ENCODE data around the gene HDAC4. TPM values are rescaled to one million over a fixed set of nuclear protein-coding genes. Genes with fewer than 3 reads are reported as not detected.

Gene HDAC4
- total RNA-seq, 1 donor from 2014 or later = 76.6 TPM

DNA sequence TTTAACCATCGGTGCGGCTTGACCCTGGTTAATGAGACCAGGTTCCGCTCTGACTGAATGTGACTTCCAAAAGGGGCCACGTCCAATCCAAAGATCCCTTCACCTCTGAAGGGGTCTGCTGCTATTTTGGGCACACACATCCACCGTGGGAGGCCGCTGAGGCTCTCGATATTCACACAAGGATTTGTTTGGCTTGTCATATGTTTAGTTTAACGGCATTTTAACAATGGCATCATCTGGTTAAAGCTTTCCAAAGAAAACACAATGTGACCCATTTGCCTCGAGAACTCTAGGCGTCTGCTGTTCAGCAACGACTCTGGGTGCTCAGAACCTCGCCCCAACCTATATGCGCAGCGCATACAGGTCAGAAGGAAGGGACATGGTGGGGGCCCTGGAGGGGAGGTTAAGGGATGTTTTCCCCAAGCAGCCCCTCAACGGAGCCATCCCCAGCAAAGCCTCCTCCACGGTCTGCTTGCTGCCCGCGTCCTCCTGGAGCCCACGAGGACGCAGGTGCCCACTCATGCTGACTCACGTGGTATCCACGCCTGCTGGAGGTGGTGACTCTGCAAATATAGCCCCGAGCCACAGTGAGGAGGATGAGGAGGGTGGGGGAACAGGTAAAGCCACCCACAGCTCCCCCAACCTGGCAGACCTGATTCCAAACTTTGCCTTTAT, 260.3 kb downstream of the HDAC4 start:
- Histone ChIP-seq H3K36me3 (peaks cover 0 to 58% of the 10 kb centered on the region in 2 donors), H3K9me3 (no peaks in the 10 kb centered on the region), H3K27me3 (no peaks in the 10 kb centered on the region), H3K4me1 (no peaks in the 10 kb centered on the region), H3K4me3 (no peak overlapping the region), H3K27ac (no peak overlapping the region)
- DNase-seq (ENCODE audit: extremely low spot score in 2 of 2) = no peak
- TF ChIP-seq POLR2A (IDR thresholded peaks at IDR 0.05) = no peak
- TF ChIP-seq POLR2AphosphoS5 (IDR thresholded peaks at IDR 0.05; ENCODE audit: insufficient read depth in 1 of 2, low read depth in 1 of 2) = no peak
- TF ChIP-seq, protein P1, sequence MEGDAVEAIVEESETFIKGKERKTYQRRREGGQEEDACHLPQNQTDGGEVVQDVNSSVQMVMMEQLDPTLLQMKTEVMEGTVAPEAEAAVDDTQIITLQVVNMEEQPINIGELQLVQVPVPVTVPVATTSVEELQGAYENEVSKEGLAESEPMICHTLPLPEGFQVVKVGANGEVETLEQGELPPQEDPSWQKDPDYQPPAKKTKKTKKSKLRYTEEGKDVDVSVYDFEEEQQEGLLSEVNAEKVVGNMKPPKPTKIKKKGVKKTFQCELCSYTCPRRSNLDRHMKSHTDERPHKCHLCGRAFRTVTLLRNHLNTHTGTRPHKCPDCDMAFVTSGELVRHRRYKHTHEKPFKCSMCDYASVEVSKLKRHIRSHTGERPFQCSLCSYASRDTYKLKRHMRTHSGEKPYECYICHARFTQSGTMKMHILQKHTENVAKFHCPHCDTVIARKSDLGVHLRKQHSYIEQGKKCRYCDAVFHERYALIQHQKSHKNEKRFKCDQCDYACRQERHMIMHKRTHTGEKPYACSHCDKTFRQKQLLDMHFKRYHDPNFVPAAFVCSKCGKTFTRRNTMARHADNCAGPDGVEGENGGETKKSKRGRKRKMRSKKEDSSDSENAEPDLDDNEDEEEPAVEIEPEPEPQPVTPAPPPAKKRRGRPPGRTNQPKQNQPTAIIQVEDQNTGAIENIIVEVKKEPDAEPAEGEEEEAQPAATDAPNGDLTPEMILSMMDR (IDR thresholded peaks at IDR 0.05) = no peak
- intact Hi-C loops (cut with DNase I) = no loop called here

- Histone ChIP-seq H3K9me3 (no peaks in the 10 kb centered on the region), H3K4me3 (no peak overlapping the region), H3K27ac (no peak overlapping the region), H3K27me3 (no peaks in the 10 kb centered on the region), H3K36me3 (peaks cover 0 to 61% of the 10 kb centered on the region in 2 donors), H3K4me1 (no peaks in the 10 kb centered on the region)
- TF ChIP-seq POLR2A (IDR thresholded peaks at IDR 0.05) = no peak
- TF ChIP-seq POLR2AphosphoS5 (IDR thresholded peaks at IDR 0.05; ENCODE audit: insufficient read depth in 1 of 2, low read depth in 1 of 2) = no peak
- TF ChIP-seq, protein P1 (IDR thresholded peaks at IDR 0.05) = no peak
- DNase-seq (ENCODE audit: extremely low spot score in 2 of 2) = no peak
- intact Hi-C loops (cut with DNase I) = no loop called here
These were observed 261.3 kb downstream of the HDAC4 start for GRCh38 chr2:239139566-239139965.

GRCh38 chr2:239139101-239139500, 261.7 kb downstream of the HDAC4 start:
- DNase-seq (ENCODE audit: extremely low spot score in 2 of 2) = no peak
- Histone ChIP-seq H3K36me3 (peaks cover 0 to 66% of the 10 kb centered on the region in 2 donors), H3K4me1 (no peaks in the 10 kb centered on the region), H3K27me3 (no peaks in the 10 kb centered on the region), H3K27ac (no peak overlapping the region), H3K4me3 (no peak overlapping the region), H3K9me3 (no peaks in the 10 kb centered on the region)
- TF ChIP-seq, protein P1 (IDR thresholded peaks at IDR 0.05) = no peak
- TF ChIP-seq POLR2A (IDR thresholded peaks at IDR 0.05) (no peak), POLR2AphosphoS5 (IDR thresholded peaks at IDR 0.05; ENCODE audit: insufficient read depth in 1 of 2, low read depth in 1 of 2) (no peak)
- intact Hi-C loops (cut with DNase I) = no loop called here

GRCh38 chr2:239138610-239139009, 262.2 kb downstream of the HDAC4 start:
- H3K4me3 ChIP-seq = no peak overlapping the region
- H3K27me3 ChIP-seq = no peaks in the 10 kb centered on the region
- H3K9me3 ChIP-seq = no peaks in the 10 kb centered on the region
- intact Hi-C loops (cut with DNase I) = no loop called here
- peaks cover 0 to 71% of the 10 kb centered on the region in 2 donors for H3K36me3 ChIP-seq
- no peak overlapping the region for H3K27ac ChIP-seq
- DNase-seq (ENCODE audit: extremely low spot score in 2 of 2) = no peak
- TF ChIP-seq, protein P1 (IDR thresholded peaks at IDR 0.05) = no peak
- no peak for TF ChIP-seq POLR2A (IDR thresholded peaks at IDR 0.05)
- no peak for TF ChIP-seq POLR2AphosphoS5 (IDR thresholded peaks at IDR 0.05; ENCODE audit: insufficient read depth in 1 of 2, low read depth in 1 of 2)
- H3K4me1 ChIP-seq = no peaks in the 10 kb centered on the region

DNA sequence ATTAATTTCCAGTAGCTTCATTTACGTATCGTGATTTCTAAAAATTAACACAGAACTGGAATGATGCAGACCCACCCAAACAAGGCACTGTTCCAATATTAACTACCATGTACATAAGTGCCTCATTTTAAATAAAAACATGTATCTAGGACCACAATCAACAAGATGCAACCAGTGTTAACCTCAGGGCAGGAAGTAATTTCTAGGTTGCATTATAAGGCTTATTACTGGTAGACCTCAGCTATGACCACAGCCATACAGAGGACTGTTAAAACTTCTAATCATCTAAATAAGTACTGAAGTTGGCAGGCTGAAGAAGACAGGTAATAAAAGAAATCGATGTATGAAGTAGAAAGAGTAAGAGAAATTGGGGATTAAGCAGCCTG, 262.9 kb downstream of the HDAC4 start:
- peaks cover 0 to 72% of the 10 kb centered on the region in 2 donors for H3K36me3 ChIP-seq
- intact Hi-C loops (cut with DNase I) = no loop called here
- H3K9me3 ChIP-seq = no peaks in the 10 kb centered on the region
- H3K27ac ChIP-seq = no peak overlapping the region
- no peak for DNase-seq (ENCODE audit: extremely low spot score in 2 of 2)
- H3K27me3 ChIP-seq = no peaks in the 10 kb centered on the region
- no peaks in the 10 kb centered on the region for H3K4me1 ChIP-seq
- TF ChIP-seq, protein P1 (IDR thresholded peaks at IDR 0.05) = no peak
- TF ChIP-seq POLR2A (IDR thresholded peaks at IDR 0.05) (no peak), POLR2AphosphoS5 (IDR thresholded peaks at IDR 0.05; ENCODE audit: insufficient read depth in 1 of 2, low read depth in 1 of 2) (no peak)
- H3K4me3 ChIP-seq = no peak overlapping the region
